ENCODE measurements around the gene E2F1. TPM values are rescaled to one million over a fixed set of nuclear protein-coding genes. Genes with fewer than 3 reads are reported as not detected.

Gene E2F1
- total and polyA plus RNA-seq, 4 donors: 0.10 to 11.0 (median 0.88) TPM

GRCh38 chr20:33654680-33655161 is 31.5 kb downstream of the E2F1 start:
- whole genome bisulfite sequencing: 77% methylated on average over 14 of the region's 14 CpGs
- peaks cover 0 to 10% (median 8%) of the 10 kb centered on the region in 4 donors for H3K4me1 ChIP-seq (ENCODE audit: control insufficient read depth in 4 of 4, insufficient read depth in 4 of 4, low read length in 3 of 4)
- H3K36me3 ChIP-seq (ENCODE audit: control insufficient read depth in 4 of 4, insufficient read depth in 3 of 4, low read depth in 1 of 4, low read length in 3 of 4): peaks cover 0 to 2% (median under 1%) of the 10 kb centered on the region in 4 donors
- H3K9me3 ChIP-seq (ENCODE audit: control insufficient read depth in 4 of 4, low read length in 3 of 4): no peaks in the 10 kb centered on the region
- no peak overlapping the region for H3K4me3 ChIP-seq (ENCODE audit: low read depth in 1 of 3, low read length in 3 of 3)
- H3K9ac ChIP-seq (ENCODE audit: low read depth in 1 of 2, low read length in 2 of 2): no peak overlapping the region
- no peak overlapping the region for H3K27ac ChIP-seq (ENCODE audit: low read depth in 1 of 2, low read length in 2 of 2)
- DNase-seq (ENCODE audit: low spot score): no peak
- H3K27me3 ChIP-seq (ENCODE audit: control insufficient read depth in 4 of 4, insufficient read depth in 4 of 4, low read length in 3 of 4): no peaks in the 10 kb centered on the region
- TF ChIP-seq FOXA1 (IDR thresholded peaks at IDR 0.05) (no peak), ZBTB33 (IDR thresholded peaks at IDR 0.05) (no peak), ATF3 (IDR thresholded peaks at IDR 0.05) (no peak), MAX (IDR thresholded peaks at IDR 0.05) (no peak), REST (IDR thresholded peaks at IDR 0.05) (no peak)

- no peak for DNase-seq (ENCODE audit: low spot score)
- H3K9me3 ChIP-seq (ENCODE audit: control insufficient read depth in 4 of 4, low read length in 3 of 4): no peaks in the 10 kb centered on the region
- H3K36me3 ChIP-seq (ENCODE audit: control insufficient read depth in 4 of 4, insufficient read depth in 3 of 4, low read depth in 1 of 4, low read length in 3 of 4): peaks cover 0 to 1% (median under 1%) of the 10 kb centered on the region in 4 donors
- 81% methylated on average over 11 of the region's 11 CpGs for WGBS
- H3K27ac ChIP-seq (ENCODE audit: low read depth in 1 of 2, low read length in 2 of 2): no peak overlapping the region
- no peak overlapping the region for H3K4me3 ChIP-seq (ENCODE audit: low read depth in 1 of 3, low read length in 3 of 3)
- H3K27me3 ChIP-seq (ENCODE audit: control insufficient read depth in 4 of 4, insufficient read depth in 4 of 4, low read length in 3 of 4): no peaks in the 10 kb centered on the region
- TF ChIP-seq FOXA1 (IDR thresholded peaks at IDR 0.05) (no peak), RAD21 (IDR thresholded peaks at IDR 0.05) (no peak), GABPA (IDR thresholded peaks at IDR 0.05 in 1 of 2, conservative IDR thresholded peaks at IDR 0.05 in 1 of 2) (no peak), EGR1 (IDR thresholded peaks at IDR 0.05; ENCODE audit: low read depth in 2 of 2) (no peak), JUND (IDR thresholded peaks at IDR 0.05) (no peak)
- H3K9ac ChIP-seq (ENCODE audit: low read depth in 1 of 2, low read length in 2 of 2): no peak overlapping the region
- peaks cover 0 to 10% (median 9%) of the 10 kb centered on the region in 4 donors for H3K4me1 ChIP-seq (ENCODE audit: control insufficient read depth in 4 of 4, insufficient read depth in 4 of 4, low read length in 3 of 4)
These were observed 32.1 kb downstream of the E2F1 start for GRCh38 chr20:33653900-33654596.
